ENCODE measurements around the gene ZEB2.
A peak's percentile ranks its signal among the peaks of the same experiment; 100 is the strongest.

- TF ChIP-seq CTCF (IDR thresholded peaks at IDR 0.05): peak in 2 of 6 experiments; percentile 20 to 42
- peak in 1 of 2 donors; percentile 27 for TF ChIP-seq POLR2A (IDR thresholded peaks at IDR 0.05)
Observed at GRCh38 chr2:144519934-144520731, at the start of gene ZEB2.

Data from thyroid gland (tissue), 4 donors.